Left kidney (tissue), 8 donors: Measurements from ENCODE around the gene TXNDC2. TPM values are rescaled to one million over a fixed set of nuclear protein-coding genes. Genes with fewer than 3 reads are reported as not detected.
"Not testable (repeated sequence)": the region's sequence is repeated elsewhere in the genome, so short reads cannot be mapped to it uniquely, and the experiment has no call there.

Experiments
- DNase-seq: peaks from one replicate; pipeline ENCODE4 v3.0.0-alpha.2; 2013
- long read RNA-seq, 8 donors: transcript quantifications; one replicate each; lab custom pipeline, GENCODE V29; 2026
- polyA plus RNA-seq: library from polyadenylated mRNA; unstranded; fragments of 120-200 nt; gene quantifications from one replicate; pipeline ENCODE4 v1.2.1, GENCODE V29; 2013; ENCODE audit not compliant: insufficient read length

TXNDC2 gene
- not detected for polyA plus RNA-seq
- long read RNA-seq, donor 1, result 0 reads
- long read RNA-seq, donor 2, result 0 reads
- long read RNA-seq, donor 3, result 0 reads
- long read RNA-seq, donor 4, result 0 reads
- long read RNA-seq, donor 5, result 0 reads
- long read RNA-seq, donor 6, result 0 reads
- long read RNA-seq, donor 7, result 0 reads
- long read RNA-seq, donor 8, result 0 reads

- no peak for DNase-seq
Measured at GRCh38 chr18:9885170-9886004, at the start of gene TXNDC2. Gene TXNDC2, plus strand, starts transcription at chr18:9885973. Its CDS starts 708 bp downstream, at chr18:9886681.

GRCh38 chr18:9838144-9838877, 47.5 kb upstream of the TXNDC2 start:
- no peak for DNase-seq

GRCh38 chr18:9839211-9839610, 46.6 kb upstream of the TXNDC2 start:
- no peak for DNase-seq

- no peak for DNase-seq
Measured at GRCh38 chr18:9839853-9840252, 45.9 kb upstream of the TXNDC2 start.

- no peak for DNase-seq
Measured at GRCh38 chr18:9841752-9842151, 44.0 kb upstream of the TXNDC2 start.

GRCh38 chr18:9842448-9842847, 43.3 kb upstream of the TXNDC2 start:
- no peak for DNase-seq

GRCh38 chr18:9845256-9845655, 40.5 kb upstream of the TXNDC2 start:
- DNase-seq, result no peak

GRCh38 chr18:9846162-9846925, 39.4 kb upstream of the TXNDC2 start:
- DNase-seq, result no peak

- no peak for DNase-seq
Measured at GRCh38 chr18:9848170-9848879, 37.4 kb upstream of the TXNDC2 start.

- no peak for DNase-seq
Measured at GRCh38 chr18:9849407-9850283, 36.1 kb upstream of the TXNDC2 start.

GRCh38 chr18:9850309-9850708, 35.5 kb upstream of the TXNDC2 start:
- no peak for DNase-seq

- no peak for DNase-seq
Measured at GRCh38 chr18:9851511-9851910, 34.3 kb upstream of the TXNDC2 start.

GRCh38 chr18:9852266-9853081, 33.3 kb upstream of the TXNDC2 start:
- DNase-seq, result no peak

- DNase-seq, result no peak
Measured at GRCh38 chr18:9854801-9855676, 30.7 kb upstream of the TXNDC2 start.

- DNase-seq, result no peak
Measured at GRCh38 chr18:9855681-9856080, 30.1 kb upstream of the TXNDC2 start.

- DNase-seq, result no peak
Measured at GRCh38 chr18:9856092-9856491, 29.7 kb upstream of the TXNDC2 start.

- not testable (repeated sequence) for DNase-seq
Measured at GRCh38 chr18:9857479-9857998, 28.2 kb upstream of the TXNDC2 start.

GRCh38 chr18:9858642-9859041, 27.1 kb upstream of the TXNDC2 start:
- DNase-seq, result no peak
